GM12878 (cell line): ENCODE results near the gene ZNF101. TPM values are rescaled to one million over a fixed set of nuclear protein-coding genes. Genes with fewer than 3 reads are reported as not detected.

Experiments
- ASH2L ChIP-seq: fragments of 300-600, 200-600 bp; sonication (generic); IDR thresholded peaks from 2 replicates; pipeline ENCODE4 v1.6.1; 2017; ENCODE audit warnings: low read depth, mild to moderate bottlenecking, borderline replicate concordance
- BHLHE40 ChIP-seq, 2 experiments: fragments of 450-650 bp in 1 of 2; IDR thresholded peaks; 2 replicates each; pipeline ENCODE4 v1.6.1; 2011 to 2017; ENCODE audit warnings: low read depth in 2 of 2, borderline replicate concordance in 1 of 2, improper control_type of control experiment in 1 of 2, low read length in 1 of 2, mild to moderate bottlenecking in 1 of 2
- CEBPB ChIP-seq, 2 experiments: fragments of 150-350 bp in 1 of 2; IDR thresholded peaks; 2 replicates each; pipeline ENCODE4 v1.6.1; 2012 to 2014; ENCODE audit warnings: low read depth in 2 of 2, low read length in 2 of 2, borderline replicate concordance in 1 of 2, inconsistent platforms in 1 of 2
- HDAC2 ChIP-seq: fragments of 200-600 bp; sonication (generic); IDR thresholded peaks from 2 replicates; pipeline ENCODE4 v1.6.1; 2017
- IRF5 ChIP-seq: fragments of 450-650 bp; IDR thresholded peaks from 2 replicates; pipeline ENCODE4 v1.6.1; 2017; ENCODE audit warnings: borderline replicate concordance
- JUNB ChIP-seq: IDR thresholded peaks from 2 replicates; pipeline ENCODE4 v1.6.1; 2016; ENCODE audit warnings: antibody characterized with exemption, mild to moderate bottlenecking
- LARP7 ChIP-seq: fragments of 450-650 bp; IDR thresholded peaks from 2 replicates; pipeline ENCODE4 v1.6.1; 2017; ENCODE audit warnings: mild to moderate bottlenecking
- MEF2A ChIP-seq: IDR thresholded peaks from 2 replicates; pipeline ENCODE4 v1.6.1; 2011; ENCODE audit warnings: low read depth, mild to moderate bottlenecking, low read length, moderate library complexity; ENCODE audit not compliant: insufficient read depth
- MTA2 ChIP-seq: fragments of 450-650 bp; IDR thresholded peaks from 2 replicates; pipeline ENCODE4 v1.6.1; 2016; ENCODE audit warnings: low read depth, mild to moderate bottlenecking, moderate library complexity
- RBBP5 ChIP-seq: fragments of 200-600 bp; sonication (generic); conservative IDR thresholded peaks from 2 replicates; pipeline ENCODE4 v1.6.1; 2016
- RELA ChIP-seq: fragments of 450-650 bp; IDR thresholded peaks from 2 replicates; pipeline ENCODE4 v1.8.0; 2014; ENCODE audit warnings: borderline replicate concordance; ENCODE audit not compliant: partially characterized antibody
- REST ChIP-seq: IDR thresholded peaks from 2 replicates; pipeline ENCODE4 v1.6.1; 2012; ENCODE audit warnings: mild to moderate bottlenecking, low read depth, low read length
- SKIL ChIP-seq: fragments of 450-650 bp; IDR thresholded peaks from 2 replicates; pipeline ENCODE4 v1.6.1; 2017; ENCODE audit warnings: mild to moderate bottlenecking, low read depth, inconsistent platforms; ENCODE audit not compliant: poor library complexity, severe bottlenecking
- SP1 ChIP-seq: IDR thresholded peaks from one replicate; pipeline ENCODE4 v1.6.1; 2011; ENCODE audit warnings: low read depth, low read length
- ZBTB33 ChIP-seq: fragments of 450-650 bp; IDR thresholded peaks from 2 replicates; pipeline ENCODE4 v1.6.1; 2017; ENCODE audit warnings: mild to moderate bottlenecking
- ZNF592 ChIP-seq: fragments of 450-650 bp; IDR thresholded peaks from 2 replicates; pipeline ENCODE4 v1.6.1; 2017; ENCODE audit warnings: mild to moderate bottlenecking, moderate library complexity
- ZSCAN29 ChIP-seq: fragments of 450-650 bp; IDR thresholded peaks from 2 replicates; pipeline ENCODE4 v1.6.1; 2017; ENCODE audit warnings: mild to moderate bottlenecking, moderate library complexity
- polyA plus RNA-seq, 11 experiments: library from polyadenylated mRNA; depleted of rRNA in 4 of 11; unstranded in 6 of 11; stranded (reverse) in 5 of 11; fragments of >200 nt; fragmentation: Nextera tagmentation in 4 of 11; fragmentation: Illumina TruSeq in 1 of 11; extraction: Ambion mirVana in 4 of 11; extraction: Trizol in 1 of 11; gene quantifications; 1 replicate in 1 of 11; 2 replicates in 10 of 11; pipeline versions ENCODE4 v1.2.1 to v1.2.3, GENCODE V29; 2011 to 2016; ENCODE audit warnings: inconsistent platforms in 2 of 11, missing spikeins in 2 of 11, low read depth in 1 of 11
- total RNA-seq, 4 experiments: library from RNA; depleted of rRNA in 3 of 4; stranded (reverse); fragments of >200 nt in 3 of 4; fragmentation: Illumina TruSeq in 1 of 4; extraction: Trizol in 1 of 4; gene quantifications; 2 replicates each; pipeline versions ENCODE4 v1.2.1 to v1.2.3, GENCODE V29; 2013 to 2021

Gene ZNF101
- total and polyA plus RNA-seq, 10 of the 15 experiments (the other 5 are each of a cell fraction or from before 2014, with no cell fraction given): 15.2 to 40.5 (median 19.8) TPM

- TF ChIP-seq BHLHE40 (IDR thresholded peaks at IDR 0.05; ENCODE audit: borderline replicate concordance in 1 of 2, low read depth in 2 of 2, low read length in 1 of 2) (peak; percentile 5 to 57; a peak in 2 of 4 replicates), CEBPB (IDR thresholded peaks at IDR 0.05; ENCODE audit: borderline replicate concordance in 1 of 2, low read depth in 2 of 2, low read length in 2 of 2) (no peak), ZNF592 (no peak), LARP7 (0 out of 2 replicates have a peak, but pooled peaks have one; percentile 2), MTA2 (peak; percentile 26; the same call in 1 of the 2 replicates), ASH2L (no peak), HDAC2 (no peak), RBBP5 (no peak), SKIL (peak; percentile 25), REST (no peak), ZBTB33 (no peak), SP1 (no peak), RELA (peak; percentile 20), ZSCAN29 (no peak), MEF2A (no peak), JUNB (no peak), IRF5 (no peak)
These were observed 6.9 kb upstream of the ZNF101 start (continued) for GRCh38 chr19:19661675-19662251.
